BLaER1 (cell line): ENCODE measurements around the gene VCX.

ENCODE experiments used
- H3K27ac ChIP-seq: shearing (Covaris generic); formaldehyde crosslinking; 2 replicates; pipeline ENCODE4 v1.8.1; 2022
- H3K27me3 ChIP-seq: shearing (Covaris generic); formaldehyde crosslinking; 2 replicates; pipeline ENCODE4 v1.8.1; 2022
- H3K36me3 ChIP-seq: shearing (Covaris generic); formaldehyde crosslinking; 2 replicates; pipeline ENCODE4 v1.8.1; 2022
- H3K4me1 ChIP-seq: shearing (Covaris generic); formaldehyde crosslinking; 2 replicates; pipeline ENCODE4 v1.8.1; 2022
- H3K4me2 ChIP-seq: shearing (Covaris generic); formaldehyde crosslinking; 2 replicates; pipeline ENCODE4 v1.8.1; 2022
- H3K4me3 ChIP-seq: shearing (Covaris generic); formaldehyde crosslinking; 2 replicates; pipeline ENCODE4 v1.8.1; 2022
- H3K9ac ChIP-seq: shearing (Covaris generic); formaldehyde crosslinking; 2 replicates; pipeline ENCODE4 v1.8.1; 2022
- H3K9me3 ChIP-seq: shearing (Covaris generic); formaldehyde crosslinking; 2 replicates; pipeline ENCODE4 v1.8.1; 2022
- H4K20me1 ChIP-seq: shearing (Covaris generic); formaldehyde crosslinking; 2 replicates; pipeline ENCODE4 v1.8.1; 2022
- Cebpa-rat ChIP-seq: shearing (Covaris generic); IDR thresholded peaks from 2 replicates; pipeline ENCODE4 v1.8.1; 2022

The VCX gene

GRCh38 chrX:7889680-7890079, 46.7 kb downstream of the VCX start:
- Histone ChIP-seq H3K9me3 (no peaks in the 10 kb centered on the region), H4K20me1 (no peaks in the 10 kb centered on the region), H3K4me2 (peak overlapping the region; percentile 27; the same call in 1 of the 2 replicates)

GRCh38 chrX:7891928-7892327, 49.0 kb downstream of the VCX start:
- Histone ChIP-seq H4K20me1 (no peaks in the 10 kb centered on the region), H3K27ac (no peak overlapping the region), H3K4me2 (no peak overlapping the region), H3K4me3 (no peak overlapping the region), H3K9me3 (no peaks in the 10 kb centered on the region), H3K27me3 (no peaks in the 10 kb centered on the region), H3K36me3 (no peaks in the 10 kb centered on the region), H3K4me1 (peaks cover 18% of the 10 kb centered on the region), H3K9ac (no peak overlapping the region)
- no peak for TF ChIP-seq Cebpa-rat

More at GRCh38 chrX:7889680-7890079, 46.7 kb downstream of the VCX start:
- Histone ChIP-seq H3K27ac (no peak overlapping the region), H3K4me1 (peaks cover 18% of the 10 kb centered on the region), H3K4me3 (no peak overlapping the region), H3K9ac (no peak overlapping the region), H3K36me3 (no peaks in the 10 kb centered on the region), H3K27me3 (no peaks in the 10 kb centered on the region)
- no peak for TF ChIP-seq Cebpa-rat
